CD4-positive, alpha-beta T cell (primary cell): Measurements from ENCODE around the gene MPP1. TPM values are rescaled to one million over a fixed set of nuclear protein-coding genes. Genes with fewer than 3 reads are reported as not detected.

Source experiments
- ATAC-seq: fragments of 200-7000 bp; cut with Tn5 transposase; one replicate; pipeline ENCODE4 v1.10.0; 2022; ENCODE audit warnings: mild to moderate bottlenecking; ENCODE audit not compliant: poor library complexity
- CTCF ChIA-PET: fragments of 350-600 bp; sonication (Branson Sonifier 250); formaldehyde crosslinking; loops from one replicate; lab custom pipeline; 2021; ENCODE audit warnings: antibody characterized with exemption, inconsistent platforms; lab: Charles Lee
- POLR2A ChIA-PET: fragments of 350-600 bp; sonication (Branson Sonifier 250); formaldehyde crosslinking; loops from one replicate; lab custom pipeline; 2021; ENCODE audit warnings: antibody characterized with exemption, inconsistent platforms; lab: Charles Lee
- DNase-seq, 14 experiments: peaks; one replicate each; pipeline ENCODE4 v3.0.0-alpha.2; 2013 to 2020; ENCODE audit warnings: mixed read lengths in 2 of 14
- H3K27ac ChIP-seq, 2 donors: one replicate each; pipeline versions ENCODE4 v1.5.1 to v1.7.0; 2013; ENCODE audit warnings: low read length in 2 of 2, low read depth in 1 of 2, mild to moderate bottlenecking in 1 of 2
- H3K27me3 ChIP-seq, 2 experiments: 1 replicate in 1 of 2; 2 replicates in 1 of 2; pipeline versions ENCODE4 v1.6.1 to v1.7.0; 2013; ENCODE audit warnings: low read length in 2 of 2, control low read depth in 1 of 2, mild to moderate bottlenecking in 1 of 2, moderate library complexity in 1 of 2; ENCODE audit not compliant: insufficient read depth in 2 of 2, control insufficient read depth in 1 of 2
- H3K36me3 ChIP-seq: one replicate; pipeline ENCODE4 v1.6.1; 2013; ENCODE audit warnings: low read length, control low read depth; ENCODE audit not compliant: insufficient read depth
- H3K4me1 ChIP-seq: one replicate; pipeline ENCODE4 v1.6.1; 2013; ENCODE audit warnings: low read length, control low read depth; ENCODE audit not compliant: insufficient read depth
- H3K4me3 ChIP-seq: one replicate; pipeline ENCODE4 v1.5.1; 2013; ENCODE audit warnings: mild to moderate bottlenecking, low read length, moderate library complexity
- H3K9me3 ChIP-seq, 2 experiments: 1 replicate in 1 of 2; 2 replicates in 1 of 2; pipeline versions ENCODE4 v1.6.1 to v1.7.0; 2013; ENCODE audit warnings: low read length in 2 of 2, mild to moderate bottlenecking in 2 of 2, control low read depth in 1 of 2, moderate library complexity in 1 of 2; ENCODE audit not compliant: control insufficient read depth in 1 of 2, insufficient read depth in 1 of 2
- H3K27ac Mint-ChIP-seq: one replicate; pipeline ENCODE4 v1.8.0; 2020; ENCODE audit warnings: mixed read lengths
- H3K27me3 Mint-ChIP-seq: one replicate; pipeline ENCODE4 v1.8.0; 2021; ENCODE audit warnings: mixed read lengths
- H3K36me3 Mint-ChIP-seq: one replicate; pipeline ENCODE4 v1.8.0; 2021; ENCODE audit warnings: low read depth, mixed read lengths
- H3K4me1 Mint-ChIP-seq: one replicate; pipeline ENCODE4 v1.8.0; 2021; ENCODE audit warnings: low read depth, mixed read lengths
- H3K4me3 Mint-ChIP-seq: one replicate; pipeline ENCODE4 v1.8.0; 2020; ENCODE audit warnings: mild to moderate bottlenecking, mixed read lengths
- H3K9me3 Mint-ChIP-seq: one replicate; pipeline ENCODE4 v1.8.0; 2020; ENCODE audit warnings: mixed read lengths
- intact Hi-C, 2 experiments: fragments of 100-400 bp; cut with DNase I in 1 of 2; cut with micrococcal nuclease in 1 of 2; formaldehyde crosslinking; loops; one replicate each; pipeline versions ENCODE4 v1.15.1 to v1.9.0; 2023 to 2025; cut with DNase I, micrococcal nuclease
- total RNA-seq, 174 experiments: library from RNA in 2 of 174; stranded (reverse) in 2 of 174; gene quantifications; one replicate each; pipeline ENCODE4 v1.2.3 and lab custom pipeline; 2021 to 2026
- TF ChIP-seq, protein P1 (sequence below): fragments of 200-600 bp; IDR thresholded peaks from one replicate; pipeline ENCODE4 v1.8.0; 2022; ENCODE audit warnings: antibody characterized with exemption, mild to moderate bottlenecking

The MPP1 gene
- total RNA-seq, 2 experiments from 2014 or later = 10.7 to 13.1 TPM

DNA sequence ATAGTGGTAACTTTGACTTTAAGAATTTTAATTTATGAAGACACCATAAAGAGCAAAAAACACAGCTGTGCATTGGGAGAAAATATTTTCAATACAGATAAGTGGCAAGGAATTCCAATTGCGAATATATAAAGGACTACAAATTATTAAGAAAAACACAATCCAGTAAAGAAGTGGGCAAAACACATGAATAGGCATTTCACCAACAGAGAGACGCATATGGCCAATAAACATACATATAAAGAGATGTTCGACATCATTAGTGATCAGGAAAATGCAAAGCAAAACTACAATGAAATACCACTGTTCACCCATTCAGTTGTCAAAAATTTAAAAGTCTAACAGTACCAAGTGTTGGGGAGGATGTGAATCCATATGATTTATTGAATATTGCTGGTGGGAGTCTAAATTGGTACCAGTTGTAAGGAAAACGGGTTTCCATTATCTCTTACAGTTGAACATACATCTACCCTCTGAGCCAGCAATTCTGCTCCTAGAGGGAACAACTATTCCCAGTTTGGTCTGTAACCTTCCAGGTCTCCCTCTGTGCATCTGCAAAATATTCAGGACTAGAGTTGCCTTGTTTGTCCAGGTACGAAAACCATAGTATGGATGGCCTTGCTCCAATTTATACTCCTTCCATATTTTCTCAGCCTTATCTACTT is 1.7 kb upstream of the MPP1 start:
- no peak for DNase-seq
- no peak for ATAC-seq
- TF ChIP-seq, protein P1, sequence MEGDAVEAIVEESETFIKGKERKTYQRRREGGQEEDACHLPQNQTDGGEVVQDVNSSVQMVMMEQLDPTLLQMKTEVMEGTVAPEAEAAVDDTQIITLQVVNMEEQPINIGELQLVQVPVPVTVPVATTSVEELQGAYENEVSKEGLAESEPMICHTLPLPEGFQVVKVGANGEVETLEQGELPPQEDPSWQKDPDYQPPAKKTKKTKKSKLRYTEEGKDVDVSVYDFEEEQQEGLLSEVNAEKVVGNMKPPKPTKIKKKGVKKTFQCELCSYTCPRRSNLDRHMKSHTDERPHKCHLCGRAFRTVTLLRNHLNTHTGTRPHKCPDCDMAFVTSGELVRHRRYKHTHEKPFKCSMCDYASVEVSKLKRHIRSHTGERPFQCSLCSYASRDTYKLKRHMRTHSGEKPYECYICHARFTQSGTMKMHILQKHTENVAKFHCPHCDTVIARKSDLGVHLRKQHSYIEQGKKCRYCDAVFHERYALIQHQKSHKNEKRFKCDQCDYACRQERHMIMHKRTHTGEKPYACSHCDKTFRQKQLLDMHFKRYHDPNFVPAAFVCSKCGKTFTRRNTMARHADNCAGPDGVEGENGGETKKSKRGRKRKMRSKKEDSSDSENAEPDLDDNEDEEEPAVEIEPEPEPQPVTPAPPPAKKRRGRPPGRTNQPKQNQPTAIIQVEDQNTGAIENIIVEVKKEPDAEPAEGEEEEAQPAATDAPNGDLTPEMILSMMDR = no peak
- Mint-ChIP-seq H3K36me3 (no peaks in the 10 kb centered on the region), H3K4me3 (no peak overlapping the region), H3K9me3 (no peaks in the 10 kb centered on the region), H3K4me1 (peaks cover 32% of the 10 kb centered on the region), H3K27ac (no peak overlapping the region), H3K27me3 (no peaks in the 10 kb centered on the region)
- Histone ChIP-seq H3K9me3 (no peaks in the 10 kb centered on the region), H3K27me3 (peaks cover 0 to 2% of the 10 kb centered on the region in 2 experiments), H3K4me3 (no peak overlapping the region), H3K27ac (no peak overlapping the region), H3K4me1 (peaks cover 23% of the 10 kb centered on the region), H3K36me3 (no peaks in the 10 kb centered on the region)
- POLR2A ChIA-PET = no interaction called here
- intact Hi-C loops = no loop called here
- CTCF ChIA-PET = no interaction called here

GRCh38 chrX:154805696-154806091 is 409 bp upstream of the MPP1 start:
- POLR2A ChIA-PET = interaction anchor here (0.8 to 1.8 kb wide), 2 partner anchors 21 to 43 kb away, joined by 5 to 17 read pairs; partner anchors contain the start of gene DKC1
- peak overlapping the region; percentile 80 for H3K4me3 ChIP-seq
- no peaks in the 10 kb centered on the region for H3K9me3 Mint-ChIP-seq
- CTCF ChIA-PET = interaction anchor here (1.4 kb wide), 1 partner anchor 29 kb away, joined by 3 read pairs; no protein-coding TSS in a partner anchor
- H3K36me3 Mint-ChIP-seq = no peaks in the 10 kb centered on the region
- H3K4me1 ChIP-seq = peaks cover 31% of the 10 kb centered on the region
- no peaks in the 10 kb centered on the region for H3K36me3 ChIP-seq
- no peaks in the 10 kb centered on the region for H3K27me3 ChIP-seq
- H3K4me1 Mint-ChIP-seq = peaks cover 39% of the 10 kb centered on the region
- DNase-seq (no peak), ATAC-seq (no peak)
- H3K27me3 Mint-ChIP-seq = no peaks in the 10 kb centered on the region
- H3K9me3 ChIP-seq = no peaks in the 10 kb centered on the region
- intact Hi-C loops = loop anchor here in 1 of 2 experiments (2.0 kb wide), 1 partner anchor 43 kb away; the partner anchor contains the start of gene DKC1
- H3K4me3 Mint-ChIP-seq = peak overlapping the region; percentile 88
- no peak overlapping the region for H3K27ac ChIP-seq
- TF ChIP-seq, protein P1 = no peak
- no peak overlapping the region for H3K27ac Mint-ChIP-seq

GRCh38 chrX:154804261-154804956 is 876 bp downstream of the MPP1 start:
- Mint-ChIP-seq H3K4me1 (peaks cover 52% of the 10 kb centered on the region), H3K36me3 (no peaks in the 10 kb centered on the region), H3K4me3 (peak overlapping the region; percentile 87), H3K9me3 (no peaks in the 10 kb centered on the region), H3K27ac (peak overlapping the region; percentile 40), H3K27me3 (no peaks in the 10 kb centered on the region)
- no peaks in the 10 kb centered on the region for H3K9me3 ChIP-seq
- ATAC-seq (no peak), DNase-seq (no peak)
- no peak overlapping the region for H3K27ac ChIP-seq
- TF ChIP-seq, protein P1 = no peak
- peak overlapping the region; percentile 80 for H3K4me3 ChIP-seq
- H3K36me3 ChIP-seq = no peaks in the 10 kb centered on the region
- CTCF ChIA-PET = interaction anchor here (1.4 kb wide), 1 partner anchor 28 kb away, joined by 3 read pairs; no protein-coding TSS in a partner anchor
- peaks cover 43% of the 10 kb centered on the region for H3K4me1 ChIP-seq
- intact Hi-C loops = loop anchor here in 1 of 2 experiments (2.0 to 5.0 kb wide), 2 partner anchors 42 to 268 kb away; partner anchors contain the start of genes BRCC3, CMC4, DKC1 and MTCP1
- POLR2A ChIA-PET = interaction anchor here (1.2 to 1.8 kb wide), 2 partner anchors 42 to 53 kb away, joined by 4 to 17 read pairs; partner anchors contain the start of genes DKC1 and GAB3
- no peaks in the 10 kb centered on the region for H3K27me3 ChIP-seq
